D721Med (cell line): ENCODE results near the gene PRR5.

Experiments used
- DNase-seq: peaks from one replicate; pipeline ENCODE4 v3.0.0; 2011; ENCODE audit warnings: low spot score; ENCODE audit not compliant: insufficient read length
- FAIRE-seq: peaks from 2 replicates; lab custom pipeline; 2011; peaks lifted over from hg19 to GRCh38; lab: Jason Lieb, UNC
- TF ChIP-seq, protein P1 (sequence below): IDR thresholded peaks from 2 replicates; pipeline ENCODE4 v1.5.1; 2012; ENCODE audit warnings: mild to moderate bottlenecking, control low read depth; ENCODE audit not compliant: insufficient read depth; ENCODE audit errors: missing control alignments

Gene PRR5

DNA sequence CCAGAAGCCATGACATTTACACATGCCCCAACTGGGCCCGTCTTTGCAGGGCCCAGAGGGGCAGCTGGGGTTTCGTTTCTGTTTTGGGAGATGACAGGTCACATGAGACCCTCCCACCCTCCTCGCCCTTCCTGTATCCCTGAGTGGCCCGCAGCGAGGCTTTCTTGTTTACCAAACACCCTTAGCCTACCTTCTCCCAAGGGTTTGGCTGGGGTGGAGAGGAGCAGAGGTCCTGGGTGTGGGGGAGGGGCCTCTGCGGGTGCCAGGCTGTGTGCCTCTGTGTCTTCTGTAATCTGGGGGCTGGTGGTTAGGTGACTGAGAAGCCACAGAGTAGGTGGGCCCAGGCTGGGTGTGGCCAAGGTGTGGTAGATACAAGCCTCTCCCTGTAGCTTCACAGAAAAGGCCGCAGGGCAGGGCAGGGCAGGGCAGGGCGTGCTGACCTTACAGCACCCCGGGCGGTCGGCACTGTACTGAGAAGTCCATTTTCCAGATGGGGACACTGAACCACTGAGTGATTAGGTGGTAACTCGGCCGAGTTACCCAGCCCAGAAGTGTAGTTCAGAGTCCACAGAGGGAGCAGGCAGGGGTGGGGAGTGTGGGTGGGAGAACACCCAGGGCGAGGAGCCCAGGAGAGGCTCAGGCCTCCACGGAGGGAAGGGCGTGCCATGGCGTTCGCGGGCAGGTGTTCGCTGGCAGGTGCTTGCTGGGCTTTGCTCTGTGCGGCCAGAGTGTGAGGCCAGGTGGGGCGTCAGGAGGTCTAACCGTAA is 8.7 kb downstream of the PRR5 start:
- TF ChIP-seq, protein P1, sequence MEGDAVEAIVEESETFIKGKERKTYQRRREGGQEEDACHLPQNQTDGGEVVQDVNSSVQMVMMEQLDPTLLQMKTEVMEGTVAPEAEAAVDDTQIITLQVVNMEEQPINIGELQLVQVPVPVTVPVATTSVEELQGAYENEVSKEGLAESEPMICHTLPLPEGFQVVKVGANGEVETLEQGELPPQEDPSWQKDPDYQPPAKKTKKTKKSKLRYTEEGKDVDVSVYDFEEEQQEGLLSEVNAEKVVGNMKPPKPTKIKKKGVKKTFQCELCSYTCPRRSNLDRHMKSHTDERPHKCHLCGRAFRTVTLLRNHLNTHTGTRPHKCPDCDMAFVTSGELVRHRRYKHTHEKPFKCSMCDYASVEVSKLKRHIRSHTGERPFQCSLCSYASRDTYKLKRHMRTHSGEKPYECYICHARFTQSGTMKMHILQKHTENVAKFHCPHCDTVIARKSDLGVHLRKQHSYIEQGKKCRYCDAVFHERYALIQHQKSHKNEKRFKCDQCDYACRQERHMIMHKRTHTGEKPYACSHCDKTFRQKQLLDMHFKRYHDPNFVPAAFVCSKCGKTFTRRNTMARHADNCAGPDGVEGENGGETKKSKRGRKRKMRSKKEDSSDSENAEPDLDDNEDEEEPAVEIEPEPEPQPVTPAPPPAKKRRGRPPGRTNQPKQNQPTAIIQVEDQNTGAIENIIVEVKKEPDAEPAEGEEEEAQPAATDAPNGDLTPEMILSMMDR, result no peak
- DNase-seq (no peak), FAIRE-seq (no peak)

DNA sequence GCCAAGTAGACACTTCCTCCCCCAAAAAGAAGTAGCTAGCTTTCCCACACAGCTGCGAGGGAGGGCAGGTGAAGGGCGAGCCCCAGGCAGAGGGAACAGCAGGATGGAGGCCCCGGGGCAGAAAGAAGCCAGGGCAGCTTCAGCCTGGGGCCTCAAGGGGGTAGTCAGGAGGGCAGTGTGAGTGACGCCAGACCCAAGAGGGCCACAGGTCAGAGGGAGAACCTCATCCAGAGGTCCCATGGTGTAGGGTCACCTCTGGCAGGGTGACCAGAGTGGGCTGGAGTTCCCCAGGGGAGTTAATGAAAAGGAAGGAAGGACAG is 9.2 kb downstream of the PRR5 start:
- DNase-seq (no peak), FAIRE-seq (no peak)
- TF ChIP-seq, protein P1, result no peak

DNA sequence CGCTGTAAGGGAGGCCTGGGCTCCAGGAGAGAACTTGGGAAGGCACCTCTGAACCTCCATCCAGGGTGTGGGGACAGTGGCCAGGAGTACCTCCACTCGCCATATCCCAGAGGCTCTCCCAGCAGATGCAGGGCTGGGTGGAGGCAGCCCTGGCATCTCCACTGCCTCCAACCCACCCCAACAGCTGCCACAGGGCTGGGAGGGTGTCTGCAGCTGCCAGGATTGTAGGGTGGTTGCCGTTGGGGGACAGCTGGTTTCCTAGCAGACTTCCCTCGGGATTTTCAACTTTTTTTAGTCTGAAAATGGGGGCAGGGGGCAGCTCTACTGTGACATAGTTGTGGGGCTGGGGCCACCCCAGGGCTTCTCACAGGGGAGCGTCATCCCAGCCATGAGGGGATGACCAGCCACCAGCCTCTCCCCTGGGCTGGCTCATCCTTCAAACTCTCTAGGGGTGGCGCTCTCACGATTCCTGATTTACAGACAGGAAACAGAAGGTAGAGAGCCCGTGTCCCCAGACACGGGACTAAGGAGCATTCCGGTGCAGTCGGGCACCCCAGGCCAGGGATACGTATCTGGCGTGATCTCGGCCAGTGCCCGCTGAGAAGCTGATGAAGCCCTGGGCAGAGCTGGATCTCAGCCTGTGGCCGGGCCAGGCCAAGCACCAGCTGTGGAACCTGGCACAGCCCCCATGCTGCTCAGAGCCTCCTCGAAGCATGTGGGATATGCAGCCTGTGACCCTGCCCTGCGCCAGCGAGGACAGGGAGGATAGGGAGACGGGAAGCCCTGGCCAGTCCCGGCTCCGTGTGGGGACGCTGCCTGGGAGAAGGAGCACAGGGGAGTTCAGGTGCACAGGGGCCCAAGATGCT is 9.9 kb downstream of the PRR5 start:
- FAIRE-seq, result no peak
- DNase-seq, result no peak
- TF ChIP-seq, protein P1, result no peak

DNA sequence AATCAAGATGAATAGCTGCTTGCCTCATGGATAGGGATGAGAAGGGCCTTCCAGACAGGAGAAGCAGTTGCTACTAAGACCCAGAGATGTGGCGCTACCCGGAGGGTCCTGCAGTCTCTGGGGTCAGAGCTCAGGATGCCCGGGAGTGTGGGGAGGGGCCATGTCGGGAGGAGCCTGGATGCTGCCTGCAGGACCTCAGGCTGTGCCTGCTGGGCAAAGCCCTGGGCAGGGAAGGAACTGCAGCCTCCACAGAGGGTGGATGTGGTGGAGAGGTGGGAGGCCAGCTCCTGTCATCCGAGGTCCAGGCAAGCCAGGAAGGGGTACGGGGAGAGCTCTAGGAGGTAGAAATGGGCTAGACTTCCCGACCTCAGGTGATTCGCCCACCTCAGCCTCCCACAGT is 11.0 kb downstream of the PRR5 start:
- DNase-seq (no peak), FAIRE-seq (no peak)
- TF ChIP-seq, protein P1, result no peak

DNA sequence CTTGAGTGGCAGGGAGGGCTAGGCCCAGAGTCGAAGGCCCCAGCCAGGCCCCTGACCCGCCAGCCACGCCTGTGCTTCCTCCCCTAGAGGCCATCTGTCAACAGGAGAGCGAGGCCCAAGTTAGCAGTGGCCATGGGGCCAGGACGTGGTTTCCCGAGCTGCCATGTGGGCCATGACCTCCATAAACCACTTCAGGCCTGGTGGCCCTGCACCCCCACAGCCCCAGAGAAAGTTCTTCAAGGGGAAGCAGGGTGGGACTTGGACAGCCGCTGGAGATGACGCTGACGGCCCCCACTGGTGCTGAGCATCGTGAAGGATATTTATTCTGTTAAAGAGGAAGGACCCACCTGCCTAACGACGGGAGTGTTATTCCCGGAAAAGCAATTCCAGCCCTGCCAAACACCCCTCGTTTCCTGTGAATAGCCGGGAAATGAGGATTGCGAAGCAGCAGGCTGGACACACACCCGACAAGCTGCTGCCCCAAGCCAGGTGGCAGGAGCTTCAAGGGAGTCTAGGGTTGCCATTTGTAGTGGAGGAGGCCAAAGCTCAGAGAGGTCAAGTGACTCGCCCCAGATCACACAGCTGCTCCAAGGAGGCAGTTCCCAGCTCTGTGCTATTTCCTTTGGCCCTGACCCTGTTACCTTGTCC is 12.8 kb downstream of the PRR5 start:
- FAIRE-seq (no peak), DNase-seq (no peak)
- TF ChIP-seq, protein P1, result no peak

DNA sequence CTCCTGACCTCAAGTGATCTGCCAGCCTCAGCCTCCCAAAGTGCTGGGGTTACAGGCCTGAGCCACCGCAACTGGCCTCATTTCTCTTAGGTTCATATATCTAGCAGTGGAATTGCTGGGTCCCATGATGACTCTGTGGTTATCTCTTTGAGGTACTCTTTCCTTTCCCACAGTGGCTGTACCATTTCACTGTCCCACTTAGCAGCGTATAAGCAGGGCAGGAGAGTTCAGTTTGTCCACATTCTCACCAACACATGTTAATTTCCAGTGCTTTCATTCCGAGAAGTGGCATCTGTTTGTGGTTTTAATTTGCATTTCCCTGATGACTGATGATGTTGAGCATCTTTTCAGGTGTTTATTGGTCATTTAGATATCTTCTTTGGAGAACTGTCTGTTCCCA is 16.4 kb downstream of the PRR5 start:
- TF ChIP-seq, protein P1, result no peak
- DNase-seq (no peak), FAIRE-seq (no peak)
